Measurements from ENCODE around the gene LMNTD1. TPM values are rescaled to one million over a fixed set of nuclear protein-coding genes. Genes with fewer than 3 reads are reported as not detected.
"Not testable (repeated sequence)": the region's sequence is repeated elsewhere in the genome, so short reads cannot be mapped to it uniquely, and the experiment has no call there.

LMNTD1 gene
- total RNA-seq, 2 donors from 2014 or later: not detected

GRCh38 chr12:25427337-25428249, 125.5 kb downstream of the LMNTD1 start:
- peaks cover 6 to 8% of the 10 kb centered on the region in 2 donors for H3K4me1 ChIP-seq (ENCODE audit: control insufficient read depth in 1 of 2, low read depth in 2 of 2)
- H3K27ac ChIP-seq: no peak overlapping the region
- no peaks in the 10 kb centered on the region for H3K9me3 ChIP-seq
- H3K36me3 ChIP-seq: no peaks in the 10 kb centered on the region
- DNase-seq (ENCODE audit: low spot score) (no peak), ATAC-seq (ENCODE audit: insufficient number of reproducible peaks, low FRiP score, low read depth) (no peak)
- no peak overlapping the region for H3K4me3 ChIP-seq
- no peaks in the 10 kb centered on the region for H3K27me3 ChIP-seq (replicated peaks; ENCODE audit: insufficient read depth)
- no peak for TF ChIP-seq CTCF (IDR thresholded peaks at IDR 0.05)

- not testable (repeated sequence) for H3K4me3 ChIP-seq; H3K4me1 ChIP-seq (ENCODE audit: control insufficient read depth in 1 of 2, low read depth in 2 of 2); H3K36me3 ChIP-seq; ATAC-seq (ENCODE audit: insufficient number of reproducible peaks, low FRiP score, low read depth); H3K9me3 ChIP-seq; H3K27me3 ChIP-seq (replicated peaks; ENCODE audit: insufficient read depth); H3K27ac ChIP-seq; DNase-seq (ENCODE audit: low spot score)
Observed at GRCh38 chr12:25426821-25427220, 126.3 kb downstream of the LMNTD1 start.

Measured in thoracic aorta (tissue), 2 donors.